ENCODE measurements around the gene PANK4.

DNA sequence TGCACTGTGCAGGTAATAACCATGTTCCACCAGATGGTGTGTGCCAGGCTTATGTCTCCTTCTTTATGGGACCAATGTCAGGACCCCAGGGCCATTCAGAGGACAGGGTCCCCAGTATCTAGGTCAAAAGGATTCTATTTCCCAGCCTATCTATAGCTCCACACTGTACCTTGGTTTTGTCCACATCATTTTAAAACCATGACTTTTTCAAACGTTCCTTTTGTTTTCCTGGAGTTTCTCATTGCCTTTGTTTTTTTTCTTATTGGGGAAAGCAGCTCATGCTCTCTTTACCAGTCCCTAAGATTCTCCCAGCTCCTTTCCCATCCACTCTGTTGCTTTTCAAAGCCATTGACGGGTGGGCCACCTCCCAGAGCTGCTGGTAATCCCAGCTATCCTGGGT is 37.7 kb downstream of the PANK4 start:
- TF ChIP-seq, protein P1, sequence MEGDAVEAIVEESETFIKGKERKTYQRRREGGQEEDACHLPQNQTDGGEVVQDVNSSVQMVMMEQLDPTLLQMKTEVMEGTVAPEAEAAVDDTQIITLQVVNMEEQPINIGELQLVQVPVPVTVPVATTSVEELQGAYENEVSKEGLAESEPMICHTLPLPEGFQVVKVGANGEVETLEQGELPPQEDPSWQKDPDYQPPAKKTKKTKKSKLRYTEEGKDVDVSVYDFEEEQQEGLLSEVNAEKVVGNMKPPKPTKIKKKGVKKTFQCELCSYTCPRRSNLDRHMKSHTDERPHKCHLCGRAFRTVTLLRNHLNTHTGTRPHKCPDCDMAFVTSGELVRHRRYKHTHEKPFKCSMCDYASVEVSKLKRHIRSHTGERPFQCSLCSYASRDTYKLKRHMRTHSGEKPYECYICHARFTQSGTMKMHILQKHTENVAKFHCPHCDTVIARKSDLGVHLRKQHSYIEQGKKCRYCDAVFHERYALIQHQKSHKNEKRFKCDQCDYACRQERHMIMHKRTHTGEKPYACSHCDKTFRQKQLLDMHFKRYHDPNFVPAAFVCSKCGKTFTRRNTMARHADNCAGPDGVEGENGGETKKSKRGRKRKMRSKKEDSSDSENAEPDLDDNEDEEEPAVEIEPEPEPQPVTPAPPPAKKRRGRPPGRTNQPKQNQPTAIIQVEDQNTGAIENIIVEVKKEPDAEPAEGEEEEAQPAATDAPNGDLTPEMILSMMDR (IDR thresholded peaks at IDR 0.05) = no peak
- TF ChIP-seq POLR2A (IDR thresholded peaks at IDR 0.05) = no peak
